Astrocyte (in vitro differentiated cells and primary cell): Measurements from ENCODE around the gene CTRB2. TPM values are rescaled to one million over a fixed set of nuclear protein-coding genes. Genes with fewer than 3 reads are reported as not detected.

ENCODE experiments used
- DNase-seq: peaks from one replicate; pipeline ENCODE4 v3.0.0-alpha.2; 2010; ENCODE audit warnings: low read depth
- FAIRE-seq: peaks from 2 replicates; lab custom pipeline; 2011; peaks lifted over from hg19 to GRCh38; lab: Jason Lieb, UNC
- H2AFZ ChIP-seq: 2 replicates; pipeline ENCODE4 v1.6.0; 2012; ENCODE audit warnings: low read depth, low read length, inconsistent platforms
- H3K27ac ChIP-seq: 2 replicates; pipeline ENCODE4 v1.5.1; 2011; ENCODE audit warnings: low read depth, low read length, inconsistent platforms
- H3K27me3 ChIP-seq: 2 replicates; pipeline ENCODE4 v1.6.0; 2011; ENCODE audit warnings: low read length, inconsistent platforms; ENCODE audit not compliant: insufficient read depth
- H3K36me3 ChIP-seq: 2 replicates; pipeline ENCODE4 v1.5.1; 2011; ENCODE audit warnings: low read length, inconsistent platforms; ENCODE audit not compliant: insufficient read depth
- H3K4me1 ChIP-seq: 2 replicates; pipeline ENCODE4 v1.5.1; 2011; ENCODE audit warnings: low read length, inconsistent platforms; ENCODE audit not compliant: insufficient read depth
- H3K4me2 ChIP-seq: 2 replicates; pipeline ENCODE4 v1.6.0; 2012; ENCODE audit warnings: low read length, inconsistent platforms
- H3K4me3 ChIP-seq: 2 replicates; pipeline ENCODE4 v1.5.1; 2011; ENCODE audit warnings: low read depth, mild to moderate bottlenecking, low read length, inconsistent platforms; ENCODE audit not compliant: insufficient read depth
- H3K79me2 ChIP-seq: 2 replicates; pipeline ENCODE4 v1.6.0; 2012; ENCODE audit warnings: mild to moderate bottlenecking, low read length, inconsistent platforms; ENCODE audit not compliant: insufficient read depth
- H3K9ac ChIP-seq: 2 replicates; pipeline ENCODE4 v1.6.0; 2012; ENCODE audit warnings: mild to moderate bottlenecking, low read length, inconsistent platforms
- H3K9me3 ChIP-seq: 2 replicates; pipeline ENCODE4 v1.5.1; 2012; ENCODE audit warnings: low read depth, mild to moderate bottlenecking, low read length, inconsistent platforms; ENCODE audit not compliant: insufficient read depth
- H4K20me1 ChIP-seq: 2 replicates; pipeline ENCODE4 v1.6.0; 2012; ENCODE audit warnings: low read length, inconsistent platforms; ENCODE audit not compliant: insufficient read depth
- H3K27ac Mint-ChIP-seq: one replicate; pipeline ENCODE4 v1.8.0; 2021; ENCODE audit warnings: mild to moderate bottlenecking, mixed read lengths; ENCODE audit not compliant: unreplicated experiment
- H3K27me3 Mint-ChIP-seq: one replicate; pipeline ENCODE4 v1.8.0; 2021; ENCODE audit warnings: low read depth, mixed read lengths; ENCODE audit not compliant: unreplicated experiment
- H3K36me3 Mint-ChIP-seq: one replicate; pipeline ENCODE4 v1.8.0; 2021; ENCODE audit warnings: low read depth, mixed read lengths; ENCODE audit not compliant: unreplicated experiment
- H3K4me1 Mint-ChIP-seq: one replicate; pipeline ENCODE4 v1.8.0; 2021; ENCODE audit warnings: low read depth, mixed read lengths; ENCODE audit not compliant: unreplicated experiment
- H3K4me3 Mint-ChIP-seq: one replicate; pipeline ENCODE4 v1.8.0; 2021; ENCODE audit warnings: mild to moderate bottlenecking, moderate library complexity, mixed read lengths; ENCODE audit not compliant: unreplicated experiment
- H3K9me3 Mint-ChIP-seq: one replicate; pipeline ENCODE4 v1.8.0; 2021; ENCODE audit warnings: mild to moderate bottlenecking, mixed read lengths; ENCODE audit not compliant: unreplicated experiment
- CTCF ChIP-seq: IDR thresholded peaks from 2 replicates; pipeline ENCODE4 v1.5.1; 2011; ENCODE audit warnings: low read depth, mild to moderate bottlenecking, inconsistent platforms, low read length, moderate library complexity; ENCODE audit not compliant: insufficient read depth
- EZH2 ChIP-seq: IDR thresholded peaks from 2 replicates; pipeline ENCODE4 v1.6.1; 2012; ENCODE audit warnings: mild to moderate bottlenecking, low read length, inconsistent platforms; ENCODE audit not compliant: insufficient read depth
- total RNA-seq: library from RNA; stranded (reverse); gene quantifications from 2 replicates; pipeline ENCODE4 v1.2.1, GENCODE V29; 2021

The CTRB2 gene
- total RNA-seq, 1 donor from 2014 or later: 0.43 TPM

GRCh38 chr16:75198135-75198600, 8.8 kb downstream of the CTRB2 start:
- Histone ChIP-seq H3K9me3 (no peaks in the 10 kb centered on the region), H3K4me1 (no peaks in the 10 kb centered on the region), H3K27ac (no peak overlapping the region), H3K9ac (no peak overlapping the region), H3K4me2 (peak overlapping the region; percentile 38), H3K27me3 (no peaks in the 10 kb centered on the region), H3K4me3 (no peak overlapping the region), H3K79me2 (no peaks in the 10 kb centered on the region), H2AFZ (peak overlapping the region; percentile 21), H3K36me3 (no peaks in the 10 kb centered on the region), H4K20me1 (no peaks in the 10 kb centered on the region)
- no peaks in the 10 kb centered on the region for H3K36me3 Mint-ChIP-seq
- no peak for DNase-seq
- H3K27me3 Mint-ChIP-seq: peaks cover 11% of the 10 kb centered on the region
- no peak overlapping the region for H3K27ac Mint-ChIP-seq
- H3K9me3 Mint-ChIP-seq: peaks cover 18% of the 10 kb centered on the region
- H3K4me1 Mint-ChIP-seq: no peaks in the 10 kb centered on the region
- TF ChIP-seq CTCF (no peak), EZH2 (no peak)
- no peak for FAIRE-seq
- no peak overlapping the region for H3K4me3 Mint-ChIP-seq

DNA sequence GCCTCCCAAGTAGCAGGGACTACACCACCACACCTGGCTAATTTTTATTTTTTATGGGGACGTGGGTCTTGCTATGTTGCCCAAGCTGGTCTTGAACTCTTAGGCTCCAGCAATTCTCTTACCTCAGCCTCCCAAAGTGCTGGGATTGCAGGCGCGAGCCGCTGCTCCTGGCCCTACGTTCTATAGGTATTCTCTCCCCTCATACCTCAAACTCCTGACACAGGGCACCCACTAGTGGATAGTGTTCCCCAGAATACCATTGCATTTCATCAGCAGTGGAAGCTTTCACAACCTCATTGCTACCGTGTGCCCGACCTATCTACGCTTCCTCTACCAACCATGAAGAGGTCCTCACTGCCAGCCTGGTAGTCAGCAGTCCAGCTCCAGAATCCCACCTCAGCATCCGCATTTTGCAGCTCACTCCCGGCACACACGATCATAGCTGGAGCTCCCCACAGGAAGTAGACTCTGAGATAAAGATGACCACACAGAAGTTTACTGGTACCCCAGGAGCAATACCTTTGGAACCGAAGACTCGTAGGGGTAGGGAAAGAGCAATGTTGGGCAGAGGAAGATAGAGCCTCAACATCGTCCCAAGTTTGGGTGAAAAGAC, 9.3 kb downstream of the CTRB2 start:
- DNase-seq (no peak), FAIRE-seq (no peak)
- Histone ChIP-seq H3K4me1 (no peaks in the 10 kb centered on the region), H3K27ac (no peak overlapping the region), H3K9ac (no peak overlapping the region), H3K4me3 (no peak overlapping the region), H3K79me2 (no peaks in the 10 kb centered on the region), H3K36me3 (no peaks in the 10 kb centered on the region), H4K20me1 (no peaks in the 10 kb centered on the region), H3K4me2 (peak overlapping the region; percentile 38), H3K27me3 (no peaks in the 10 kb centered on the region), H2AFZ (peak overlapping the region; percentile 21), H3K9me3 (no peaks in the 10 kb centered on the region)
- Mint-ChIP-seq H3K4me3 (no peak overlapping the region), H3K36me3 (no peaks in the 10 kb centered on the region), H3K27ac (no peak overlapping the region), H3K4me1 (no peaks in the 10 kb centered on the region), H3K27me3 (peaks cover 15% of the 10 kb centered on the region), H3K9me3 (peaks cover 24% of the 10 kb centered on the region)
- no peak for TF ChIP-seq CTCF
- no peak for TF ChIP-seq EZH2

DNA sequence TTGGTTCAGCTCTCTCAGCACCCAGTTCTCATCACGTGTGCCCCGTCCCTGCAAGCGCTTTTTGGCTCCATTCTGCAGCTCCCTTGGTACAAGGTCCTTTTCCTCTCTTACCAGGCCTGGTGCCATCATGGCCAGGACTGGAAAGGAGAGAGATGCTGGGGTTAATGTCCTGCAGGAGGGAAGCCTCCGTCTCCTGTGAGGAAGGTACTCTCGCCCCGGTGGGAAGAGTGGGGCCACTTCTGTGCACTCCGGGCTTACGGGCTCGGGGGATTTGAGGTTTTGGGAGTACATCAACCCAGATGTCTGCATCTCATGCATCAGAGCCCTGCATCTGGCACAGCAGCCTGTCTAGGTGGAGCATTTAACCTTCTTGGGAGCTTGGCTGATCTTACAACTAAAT, 10.1 kb downstream of the CTRB2 start:
- H3K9me3 Mint-ChIP-seq: peaks cover 24% of the 10 kb centered on the region
- no peaks in the 10 kb centered on the region for H3K4me1 ChIP-seq
- H3K36me3 Mint-ChIP-seq: no peaks in the 10 kb centered on the region
- no peak overlapping the region for H3K4me2 ChIP-seq
- no peak for DNase-seq
- no peaks in the 10 kb centered on the region for H3K4me1 Mint-ChIP-seq
- H3K4me3 ChIP-seq: no peak overlapping the region
- H3K79me2 ChIP-seq: no peaks in the 10 kb centered on the region
- H3K9ac ChIP-seq: no peak overlapping the region
- H3K36me3 ChIP-seq: no peaks in the 10 kb centered on the region
- H3K9me3 ChIP-seq: no peaks in the 10 kb centered on the region
- no peak overlapping the region for H3K4me3 Mint-ChIP-seq
- no peaks in the 10 kb centered on the region for H4K20me1 ChIP-seq
- FAIRE-seq: no peak
- H3K27me3 Mint-ChIP-seq: peaks cover 15% of the 10 kb centered on the region
- no peak for TF ChIP-seq EZH2
- TF ChIP-seq CTCF: no peak
- H3K27ac ChIP-seq: no peak overlapping the region
- no peak overlapping the region for H3K27ac Mint-ChIP-seq
- H2AFZ ChIP-seq: no peak overlapping the region
- no peaks in the 10 kb centered on the region for H3K27me3 ChIP-seq
